Upper lobe of left lung (tissue), 4 donors: ENCODE data around the gene CAPZA3.

Experiments used
- POLR2AphosphoS5 ChIP-seq, 2 donors: sonication (generic); formaldehyde crosslinking; IDR thresholded peaks; one replicate each; pipeline ENCODE4 v1.5.1; 2017; ENCODE audit warnings: antibody characterized with exemption in 2 of 2
- TF ChIP-seq, protein P1 (sequence below), 6 experiments: fragments of 450-650 bp in 4 of 6; fragments of 200-600 bp in 2 of 6; sonication (generic) in 2 of 6; IDR thresholded peaks; one replicate each; pipeline ENCODE4 v1.5.1; 2016 to 2019; ENCODE audit warnings: antibody characterized with exemption in 6 of 6

DNA sequence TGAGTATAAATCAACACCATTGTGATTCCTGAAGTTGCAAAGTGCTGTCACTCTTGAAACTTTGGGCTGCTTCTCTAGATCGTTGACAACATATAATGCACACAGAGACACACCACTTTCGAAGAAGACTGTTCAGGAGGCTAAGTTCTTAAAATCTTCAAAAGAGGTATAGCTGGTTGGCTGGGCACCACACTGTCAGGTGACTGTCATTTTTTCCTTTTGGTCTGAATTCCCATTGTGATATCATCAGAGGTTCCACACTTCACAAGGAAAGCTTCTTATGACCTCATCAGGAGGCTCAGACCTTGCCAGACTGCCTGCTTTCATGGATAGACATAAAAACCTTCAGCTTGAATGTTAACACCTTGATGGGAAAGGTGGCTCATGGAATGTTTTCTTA, at the start of gene CAPZA3, which contains the start of gene PLCZ1:
- TF ChIP-seq, protein P1, sequence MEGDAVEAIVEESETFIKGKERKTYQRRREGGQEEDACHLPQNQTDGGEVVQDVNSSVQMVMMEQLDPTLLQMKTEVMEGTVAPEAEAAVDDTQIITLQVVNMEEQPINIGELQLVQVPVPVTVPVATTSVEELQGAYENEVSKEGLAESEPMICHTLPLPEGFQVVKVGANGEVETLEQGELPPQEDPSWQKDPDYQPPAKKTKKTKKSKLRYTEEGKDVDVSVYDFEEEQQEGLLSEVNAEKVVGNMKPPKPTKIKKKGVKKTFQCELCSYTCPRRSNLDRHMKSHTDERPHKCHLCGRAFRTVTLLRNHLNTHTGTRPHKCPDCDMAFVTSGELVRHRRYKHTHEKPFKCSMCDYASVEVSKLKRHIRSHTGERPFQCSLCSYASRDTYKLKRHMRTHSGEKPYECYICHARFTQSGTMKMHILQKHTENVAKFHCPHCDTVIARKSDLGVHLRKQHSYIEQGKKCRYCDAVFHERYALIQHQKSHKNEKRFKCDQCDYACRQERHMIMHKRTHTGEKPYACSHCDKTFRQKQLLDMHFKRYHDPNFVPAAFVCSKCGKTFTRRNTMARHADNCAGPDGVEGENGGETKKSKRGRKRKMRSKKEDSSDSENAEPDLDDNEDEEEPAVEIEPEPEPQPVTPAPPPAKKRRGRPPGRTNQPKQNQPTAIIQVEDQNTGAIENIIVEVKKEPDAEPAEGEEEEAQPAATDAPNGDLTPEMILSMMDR (IDR thresholded peaks at IDR 0.05): no peak
- TF ChIP-seq POLR2AphosphoS5 (IDR thresholded peaks at IDR 0.05): no peak
